GM18508 (cell line): ENCODE measurements around the gene TRIM8.

Source experiments
- ATAC-seq: cut with Tn5 transposase; IDR thresholded peaks from one replicate; pipeline ENCODE4 v1.9.1; 2021; ENCODE audit warnings: moderate number of reproducible peaks; ENCODE audit not compliant: insufficient read depth, unreplicated experiment

Gene TRIM8, protein sequence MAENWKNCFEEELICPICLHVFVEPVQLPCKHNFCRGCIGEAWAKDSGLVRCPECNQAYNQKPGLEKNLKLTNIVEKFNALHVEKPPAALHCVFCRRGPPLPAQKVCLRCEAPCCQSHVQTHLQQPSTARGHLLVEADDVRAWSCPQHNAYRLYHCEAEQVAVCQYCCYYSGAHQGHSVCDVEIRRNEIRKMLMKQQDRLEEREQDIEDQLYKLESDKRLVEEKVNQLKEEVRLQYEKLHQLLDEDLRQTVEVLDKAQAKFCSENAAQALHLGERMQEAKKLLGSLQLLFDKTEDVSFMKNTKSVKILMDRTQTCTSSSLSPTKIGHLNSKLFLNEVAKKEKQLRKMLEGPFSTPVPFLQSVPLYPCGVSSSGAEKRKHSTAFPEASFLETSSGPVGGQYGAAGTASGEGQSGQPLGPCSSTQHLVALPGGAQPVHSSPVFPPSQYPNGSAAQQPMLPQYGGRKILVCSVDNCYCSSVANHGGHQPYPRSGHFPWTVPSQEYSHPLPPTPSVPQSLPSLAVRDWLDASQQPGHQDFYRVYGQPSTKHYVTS

DNA sequence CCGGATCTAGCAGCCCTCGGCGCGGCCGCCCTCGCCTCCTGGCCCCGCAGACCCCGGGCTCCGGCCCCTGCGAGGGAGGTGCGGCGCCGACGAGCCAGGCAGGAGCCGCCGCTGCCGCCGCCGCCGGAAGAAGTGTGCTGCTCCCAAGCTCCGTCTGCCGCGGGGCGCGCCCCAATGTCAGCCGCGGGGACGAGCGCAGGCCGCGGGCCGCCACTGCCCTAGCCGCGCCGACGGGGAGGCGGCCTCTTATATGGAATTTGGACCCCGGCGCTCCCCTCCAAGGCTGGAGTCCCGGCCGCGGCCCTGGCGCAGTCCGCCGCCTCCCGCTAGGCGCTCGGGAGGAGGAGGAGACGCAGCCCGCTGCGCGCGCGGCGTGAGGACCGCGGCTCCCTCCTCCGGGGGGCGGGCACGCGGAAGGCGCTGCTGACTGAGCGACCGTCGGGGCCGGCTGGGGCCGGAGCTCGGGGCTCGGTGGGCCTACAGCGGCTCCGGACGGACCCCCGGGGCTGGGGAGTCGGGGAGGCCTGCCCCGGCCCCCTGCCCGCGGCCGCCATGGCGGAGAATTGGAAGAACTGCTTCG, at the start of gene TRIM8:
Gene TRIM8, plus strand, starts transcription at position 414 of the 580 bp plus-strand sequence. Its CDS starts 139 bp downstream, at position 553.
- no peak for ATAC-seq

DNA sequence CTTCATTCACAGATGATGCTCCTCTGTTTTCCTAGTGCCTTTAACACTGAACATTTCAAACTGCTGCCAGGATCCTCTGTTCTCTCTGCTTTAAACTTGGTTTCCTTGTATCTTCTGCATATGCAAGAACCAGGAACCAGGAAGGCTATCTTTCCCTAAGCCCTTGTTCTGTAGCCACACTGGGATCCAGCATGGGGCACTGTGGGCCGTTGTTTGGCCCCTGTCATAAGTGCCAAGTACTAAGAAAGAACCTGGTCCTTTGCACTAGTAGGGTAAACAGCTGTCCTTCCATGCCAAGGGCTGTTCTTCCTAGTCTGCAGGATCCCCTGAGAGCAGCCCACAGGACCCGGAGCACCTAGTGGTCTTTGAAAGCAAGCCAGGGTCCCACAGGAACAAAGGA, 49.0 kb upstream of the TRIM8 start:
- ATAC-seq = no peak

DNA sequence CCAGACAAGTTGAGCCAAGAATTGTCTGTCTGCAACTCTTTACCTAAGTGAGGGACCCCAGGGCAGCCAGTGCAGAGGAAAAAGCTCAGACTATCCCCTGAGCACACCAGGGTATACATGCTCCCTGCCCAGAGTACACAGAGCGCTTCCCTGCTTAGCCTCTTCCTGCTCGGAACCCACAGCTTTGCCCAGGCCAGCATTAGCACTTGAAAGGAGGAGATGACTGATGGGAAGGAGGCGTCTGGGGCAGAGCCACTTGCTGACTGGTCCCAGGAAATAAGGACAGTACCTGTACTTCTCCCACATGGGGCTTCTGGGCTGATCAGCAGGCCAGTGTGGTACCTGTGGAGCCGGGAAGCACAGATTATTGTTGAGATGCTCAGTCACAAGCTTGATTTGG, 48.4 kb upstream of the TRIM8 start:
- no peak for ATAC-seq

DNA sequence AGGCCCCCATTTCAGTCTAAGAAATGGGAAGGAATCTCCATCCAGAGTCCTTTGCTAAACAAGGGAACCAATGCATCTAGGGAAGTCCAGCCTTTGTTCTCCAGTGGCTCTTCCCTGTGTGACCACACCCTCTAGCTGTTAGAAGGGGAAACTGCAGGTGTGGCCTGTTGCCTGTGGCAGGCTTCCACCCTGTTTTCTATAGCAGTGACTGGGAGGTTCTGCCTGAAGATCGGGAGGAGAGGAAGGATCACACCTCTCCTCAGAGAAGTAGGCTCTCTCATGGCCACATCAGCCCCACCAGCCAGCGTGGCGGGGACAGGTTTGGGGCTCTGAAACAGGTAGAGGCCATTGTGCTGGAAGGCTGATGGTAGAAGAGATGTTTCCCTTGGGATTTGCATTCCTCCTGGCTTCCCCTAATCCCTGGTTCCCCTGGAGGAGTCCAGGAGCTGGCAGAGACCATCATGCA, 47.7 kb upstream of the TRIM8 start:
- no peak for ATAC-seq

DNA sequence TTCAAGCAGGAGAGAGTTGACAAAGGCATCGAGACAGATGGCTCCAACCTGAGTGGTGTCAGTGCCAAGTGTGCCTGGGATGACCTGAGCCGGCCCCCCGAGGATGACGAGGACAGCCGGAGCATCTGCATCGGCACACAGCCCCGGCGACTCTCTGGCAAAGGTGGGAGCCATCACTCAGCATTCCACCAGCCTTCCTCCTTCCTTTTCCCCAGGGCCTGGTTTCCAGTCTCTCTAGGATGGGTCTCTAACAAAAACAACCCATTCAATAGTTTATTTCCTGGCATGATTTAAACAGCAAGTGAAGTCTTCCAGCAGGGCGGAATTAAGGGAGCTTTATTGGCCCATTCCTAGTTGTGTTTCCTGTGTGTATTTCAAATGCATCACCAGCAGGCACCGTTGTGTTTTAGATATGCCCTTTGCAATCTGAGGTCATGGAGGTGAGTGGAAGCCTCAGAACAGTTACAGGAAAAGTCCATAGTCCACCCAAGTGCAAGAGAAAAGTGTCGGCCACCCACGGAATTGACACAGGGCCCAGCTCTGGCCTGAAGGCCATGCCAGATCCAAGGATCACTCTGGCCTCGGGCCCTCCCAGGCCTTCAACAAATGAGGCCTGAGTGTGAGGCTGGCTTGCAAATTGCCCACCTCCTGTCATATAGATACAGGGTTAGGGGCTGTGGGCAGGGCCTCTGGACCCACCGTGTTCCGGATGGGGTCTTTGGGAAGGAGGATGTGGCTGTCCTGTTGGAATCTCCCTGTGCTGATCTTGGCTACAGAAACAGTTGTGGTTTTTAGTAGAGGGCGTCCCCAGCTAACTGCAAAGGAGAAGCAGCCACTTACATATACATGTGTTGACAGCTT, 46.9 kb upstream of the TRIM8 start:
- no peak for ATAC-seq

DNA sequence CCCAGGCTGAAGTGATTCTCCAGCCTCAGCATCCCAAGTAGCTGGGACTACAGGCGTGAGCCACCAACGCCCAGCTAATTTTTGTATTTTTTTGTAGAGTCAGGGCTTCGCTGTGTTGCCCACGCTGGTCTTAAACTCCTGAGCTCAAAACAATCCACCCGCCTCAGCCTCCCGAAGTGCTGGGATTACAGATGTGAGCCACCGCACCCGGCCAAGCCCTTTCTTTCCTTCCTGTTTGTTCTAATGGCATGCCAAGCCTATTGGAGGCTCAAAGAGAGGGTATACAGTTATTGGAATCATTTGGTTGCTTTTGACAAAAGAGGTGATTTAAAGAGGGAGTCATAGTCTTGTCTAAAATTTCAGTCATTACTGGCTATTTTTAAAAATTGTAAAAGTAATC, 46.0 kb upstream of the TRIM8 start:
- ATAC-seq = no peak

DNA sequence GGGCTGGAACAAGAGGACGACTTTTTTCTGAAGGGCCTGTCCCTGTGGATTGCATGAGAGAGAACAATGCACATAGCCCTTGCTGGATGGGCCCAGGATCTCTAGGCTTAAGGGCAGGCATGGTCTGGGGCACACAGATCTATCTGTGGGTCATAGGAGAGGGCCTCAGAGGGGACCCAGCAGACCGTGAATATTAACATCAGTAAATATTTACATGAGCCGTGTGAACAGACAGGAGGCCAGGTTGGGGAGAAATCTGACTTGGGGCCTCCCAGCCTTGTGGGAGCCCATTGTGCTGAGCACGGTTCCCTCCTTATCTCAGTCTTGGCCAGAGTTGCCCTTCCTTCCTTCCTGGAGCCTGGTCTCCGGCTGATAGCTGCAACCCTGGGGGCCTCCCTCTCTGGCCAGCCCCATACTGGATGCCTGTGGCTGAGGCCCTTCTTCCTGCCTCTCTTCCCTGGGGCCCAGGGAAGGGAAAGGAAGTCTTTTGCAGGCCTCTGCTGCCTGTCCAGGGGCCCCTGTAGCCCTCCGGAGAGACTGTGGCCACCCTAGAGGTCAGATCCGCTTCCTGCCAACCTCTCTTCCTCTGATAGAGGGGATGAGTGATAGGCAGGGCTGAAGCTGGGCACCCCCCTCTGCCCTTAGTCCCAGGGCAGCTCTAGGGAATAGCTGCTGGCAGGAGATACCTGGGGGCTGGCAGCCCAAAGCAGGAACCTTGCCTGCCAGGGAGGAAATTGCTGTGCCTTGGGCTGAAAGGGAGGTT, 44.5 kb upstream of the TRIM8 start:
- no peak for ATAC-seq

DNA sequence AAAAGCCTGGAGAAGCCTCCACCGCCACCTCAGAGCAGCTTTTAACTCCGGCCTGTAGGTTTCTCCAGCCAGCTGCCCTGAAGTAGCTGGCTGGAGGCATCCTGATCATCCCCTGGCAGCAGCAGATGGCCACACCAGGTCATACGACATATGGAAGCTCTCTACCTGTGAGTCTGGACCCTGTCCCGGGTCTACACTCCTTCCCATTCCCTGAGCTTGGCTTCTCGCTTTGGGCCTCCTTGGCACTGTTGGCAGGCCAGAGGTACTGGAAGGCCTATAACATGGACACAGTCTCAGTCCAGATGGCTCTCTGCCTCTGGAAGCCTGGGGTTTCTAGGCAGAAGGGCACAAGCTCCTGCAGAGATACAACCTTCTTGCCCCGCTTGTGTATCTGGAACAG, 43.5 kb upstream of the TRIM8 start:
- ATAC-seq = no peak

DNA sequence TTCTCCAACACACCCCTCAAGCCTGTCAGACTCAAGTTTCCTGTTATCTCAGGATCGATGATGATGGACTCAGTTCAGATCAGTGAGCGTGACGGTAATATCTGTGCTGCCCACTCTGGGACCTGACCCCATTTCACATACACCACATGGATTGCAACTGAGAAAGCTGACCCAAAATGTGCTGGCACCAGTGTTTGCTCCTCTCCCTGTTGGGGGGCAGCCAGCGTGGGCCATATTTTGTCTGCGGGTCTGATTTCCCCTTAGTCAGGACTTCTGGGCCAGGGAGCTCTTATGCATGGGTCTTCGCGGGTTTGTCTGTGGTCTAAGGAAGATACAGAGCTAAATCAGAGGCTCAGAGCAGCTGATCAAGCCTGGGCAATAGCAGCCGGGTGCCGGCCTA, 42.6 kb upstream of the TRIM8 start:
- ATAC-seq = no peak

DNA sequence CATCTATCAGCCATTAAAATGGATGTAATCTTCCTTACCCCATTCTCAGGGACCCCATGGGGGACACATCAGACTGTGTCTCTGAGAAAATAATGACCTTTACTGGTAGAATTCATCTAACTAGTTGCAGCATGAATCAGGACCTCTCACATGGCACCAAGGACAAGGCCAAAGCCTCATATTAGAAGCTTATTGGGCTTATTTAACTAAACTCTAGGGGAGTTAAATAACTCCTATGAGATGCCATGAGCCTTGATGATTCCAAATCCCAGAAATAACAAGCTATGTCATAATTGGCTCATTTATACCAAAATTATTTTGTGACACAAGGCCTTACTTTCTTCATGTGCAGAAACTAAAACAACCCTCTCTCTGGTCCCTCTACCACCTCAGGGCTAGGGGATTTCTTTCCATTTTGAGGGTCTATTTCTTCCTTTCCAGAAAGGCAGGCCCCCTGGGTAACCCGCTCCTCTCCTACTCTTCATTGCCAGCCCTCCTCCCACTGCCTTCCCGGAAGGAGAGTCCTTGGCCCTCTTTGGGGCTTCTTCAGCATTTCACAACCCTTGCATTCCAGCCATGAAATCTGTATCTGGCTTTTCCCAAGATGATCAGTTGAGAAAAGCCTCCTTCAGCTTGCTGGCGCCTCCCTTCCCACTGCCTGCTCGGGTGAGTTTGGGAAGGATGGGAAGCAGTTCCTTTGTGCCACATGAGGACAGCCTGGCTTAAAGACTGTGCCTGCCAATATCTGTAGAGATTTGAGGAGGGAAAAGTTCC, 41.8 kb upstream of the TRIM8 start:
- no peak for ATAC-seq

DNA sequence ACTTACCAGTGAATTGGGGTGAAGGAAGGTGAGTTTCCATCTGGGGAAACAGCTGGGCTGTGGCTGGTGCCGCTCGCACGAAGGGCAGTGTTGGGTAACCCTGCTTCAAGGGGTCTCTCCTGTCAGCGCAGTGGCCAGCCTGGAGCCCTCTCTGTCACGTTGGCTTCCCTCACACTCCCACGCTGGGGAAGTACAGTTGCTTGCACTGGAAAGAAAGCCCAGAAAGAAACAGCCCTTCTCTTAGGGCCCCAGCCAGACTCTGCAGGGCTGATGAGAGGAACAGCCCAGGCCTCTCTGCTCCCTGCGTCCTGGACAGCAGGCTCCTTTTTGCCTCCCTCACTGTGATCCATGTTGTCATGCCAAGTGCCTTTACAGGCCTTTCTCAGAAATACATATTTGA, 40.3 kb upstream of the TRIM8 start:
- ATAC-seq = no peak

DNA sequence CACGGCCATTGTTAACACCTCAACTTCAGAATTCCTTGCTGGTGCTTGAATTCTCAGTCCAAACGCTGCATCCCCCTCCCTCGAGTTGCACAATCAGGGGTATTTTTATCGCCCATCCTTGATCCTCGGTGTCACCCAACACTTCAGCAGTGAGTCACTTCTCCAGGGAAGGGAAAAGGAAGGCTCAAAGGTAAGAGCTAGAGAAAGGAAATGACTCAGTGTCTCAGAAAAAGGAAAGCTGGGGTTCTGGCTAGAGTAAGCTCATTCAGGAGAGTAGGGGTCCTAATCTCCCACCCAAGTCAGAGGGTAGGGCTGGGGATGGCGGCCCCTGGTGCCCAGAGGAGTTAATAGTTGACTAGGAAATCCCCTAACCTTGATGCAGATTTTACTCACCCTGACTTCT, 39.8 kb upstream of the TRIM8 start:
- ATAC-seq = no peak

DNA sequence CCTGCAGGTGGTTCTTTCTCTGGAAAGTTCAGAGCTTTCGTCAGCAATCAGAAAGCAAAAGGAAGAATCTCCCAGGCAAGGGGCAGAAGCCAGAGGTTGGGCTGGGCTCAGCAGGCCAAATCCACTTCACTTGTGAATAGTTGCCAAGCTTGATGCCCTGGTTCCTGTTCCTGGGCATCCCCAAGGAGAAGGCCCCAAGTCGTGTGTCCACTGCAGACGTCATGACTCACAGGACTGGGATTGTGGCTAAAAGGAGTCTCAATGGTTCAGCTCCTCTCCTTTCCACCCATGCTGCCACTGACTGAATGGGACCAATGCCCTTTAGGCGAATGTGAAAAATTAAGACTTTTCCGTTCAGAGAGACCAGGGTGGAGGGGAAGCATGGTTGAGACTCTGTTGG, 38.6 kb upstream of the TRIM8 start:
- ATAC-seq = no peak

DNA sequence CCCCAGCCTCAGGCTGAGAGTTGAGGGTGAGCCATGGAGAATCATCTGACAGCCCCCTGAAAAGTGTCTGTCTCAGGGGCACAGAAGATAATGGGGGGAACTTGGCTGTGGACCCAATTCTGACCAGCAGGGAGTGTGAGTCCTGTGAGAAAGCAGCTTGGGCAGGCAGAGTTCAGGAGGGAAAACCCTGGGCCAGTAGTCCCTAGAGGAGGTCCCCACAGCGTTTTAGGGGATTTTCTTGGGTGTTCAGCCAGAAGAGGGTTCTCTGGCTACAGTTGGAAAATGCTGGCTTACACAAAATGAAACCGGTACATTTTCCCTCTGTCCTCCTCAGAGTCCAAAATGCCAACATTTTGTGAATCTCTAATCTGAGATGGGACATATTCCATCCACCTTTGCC, 35.8 kb upstream of the TRIM8 start:
- no peak for ATAC-seq

DNA sequence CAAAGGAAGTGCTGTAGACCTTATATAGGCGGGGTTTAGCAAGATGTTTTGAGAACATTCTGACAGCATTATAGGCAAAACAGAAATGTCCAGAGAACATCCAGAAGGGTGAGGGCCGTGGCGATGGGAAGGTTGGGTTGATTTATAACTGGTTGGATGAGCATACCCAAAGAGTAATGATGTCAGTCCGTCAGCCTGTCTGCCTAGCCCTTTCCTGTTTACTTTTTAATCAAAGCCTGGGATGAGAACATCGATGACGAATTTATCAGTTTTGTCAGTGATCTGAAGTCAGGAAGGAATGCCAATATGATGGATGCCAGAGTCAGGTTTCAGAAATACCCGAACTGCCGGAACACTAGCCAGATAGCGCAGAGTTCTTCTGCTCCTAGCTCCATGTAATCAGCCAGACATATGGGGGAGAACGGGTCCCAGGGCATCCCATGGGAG, 33.8 kb upstream of the TRIM8 start:
- ATAC-seq = no peak

DNA sequence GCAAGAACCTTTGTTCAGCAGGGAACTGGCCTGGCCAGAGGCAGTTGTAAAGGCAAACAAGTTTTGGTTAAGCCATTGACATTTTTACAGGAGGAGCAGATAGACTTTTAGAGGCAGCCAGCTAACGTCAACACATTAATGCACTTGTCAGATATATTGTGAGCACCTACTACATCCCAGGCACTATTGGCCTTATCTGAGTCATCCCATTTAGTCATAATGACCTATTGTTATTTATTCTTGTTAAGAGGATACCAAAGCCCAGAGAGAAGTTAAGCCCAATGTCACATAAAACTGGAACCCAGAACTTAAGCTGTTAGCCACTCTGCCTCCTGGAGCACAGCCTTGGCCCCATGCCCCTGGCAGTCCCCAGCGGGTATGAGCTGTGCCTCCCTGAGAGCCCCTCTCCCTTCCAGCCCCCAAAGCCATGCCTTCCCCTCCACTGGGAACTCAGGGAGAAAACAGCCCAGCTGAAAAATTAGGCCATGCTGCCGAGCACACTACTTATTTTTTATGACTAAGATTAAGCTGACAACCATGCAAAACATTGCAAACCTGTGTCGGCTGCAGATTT, 32.7 kb upstream of the TRIM8 start:
- no peak for ATAC-seq

DNA sequence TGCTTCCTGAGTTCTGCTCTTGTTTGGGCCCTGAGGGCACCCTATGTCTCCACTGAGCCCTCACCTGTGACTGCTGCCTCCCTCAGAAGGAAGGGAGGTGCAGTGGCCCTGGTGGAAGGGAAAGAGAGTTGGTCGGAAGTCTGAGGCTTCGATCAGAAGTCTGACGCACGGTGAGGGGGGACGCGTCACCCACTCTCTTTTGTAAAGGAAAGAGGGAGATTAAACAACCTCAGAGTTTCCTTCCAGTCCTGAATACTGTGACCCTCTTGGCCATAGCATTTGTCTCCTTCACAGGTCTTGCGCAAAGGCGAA, 31.4 kb upstream of the TRIM8 start:
- ATAC-seq = no peak

DNA sequence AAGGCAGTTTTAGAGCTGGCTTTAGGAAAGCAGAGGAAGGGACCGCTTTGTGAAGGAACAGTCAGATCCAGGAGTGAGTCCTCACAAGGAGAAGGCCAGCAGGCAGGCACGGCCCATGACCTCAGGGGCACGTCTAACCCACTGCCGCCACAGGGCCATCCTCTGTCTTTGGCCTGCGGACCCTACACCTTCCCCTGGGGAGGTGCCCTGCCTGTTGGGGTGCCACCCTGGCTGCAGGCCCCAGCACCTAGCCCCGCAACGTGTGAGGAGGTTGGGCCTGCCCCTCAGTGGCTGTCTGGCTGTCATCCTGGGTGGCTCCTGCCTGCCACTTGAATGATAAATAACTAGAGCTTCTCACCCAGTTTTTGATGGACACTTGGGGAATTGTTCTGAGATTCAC, 31.0 kb upstream of the TRIM8 start:
- ATAC-seq = no peak

DNA sequence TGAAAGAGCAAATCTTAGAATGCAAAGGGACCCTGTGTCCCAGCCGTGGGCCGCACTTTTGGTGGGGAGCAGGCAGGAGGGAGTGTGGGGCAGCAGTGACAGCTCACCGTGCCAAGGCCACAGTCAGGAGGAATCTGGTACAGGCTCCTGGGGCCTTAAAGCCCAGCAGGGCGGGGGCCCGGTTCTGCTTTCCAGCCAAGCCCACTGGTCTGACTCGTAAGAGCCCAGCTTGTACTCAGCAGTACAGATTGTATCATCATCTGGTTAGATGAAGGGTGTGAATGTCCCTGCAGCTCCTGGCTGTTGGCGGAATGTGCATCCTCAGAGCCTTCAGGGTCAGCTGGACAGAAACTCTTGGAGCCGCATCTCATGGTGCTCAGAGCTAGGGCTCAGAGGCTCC, 30.5 kb upstream of the TRIM8 start:
- ATAC-seq = no peak
